ENCODE data around the gene CCDC13. TPM values are rescaled to one million over a fixed set of nuclear protein-coding genes. Genes with fewer than 3 reads are reported as not detected.

Gene CCDC13
- total and polyA plus RNA-seq, 10 of the 15 experiments (the other 5 are each of a cell fraction or from before 2014, with no cell fraction given), result 0.13 to 0.81 (median 0.30) TPM; not detected in 4

DNA sequence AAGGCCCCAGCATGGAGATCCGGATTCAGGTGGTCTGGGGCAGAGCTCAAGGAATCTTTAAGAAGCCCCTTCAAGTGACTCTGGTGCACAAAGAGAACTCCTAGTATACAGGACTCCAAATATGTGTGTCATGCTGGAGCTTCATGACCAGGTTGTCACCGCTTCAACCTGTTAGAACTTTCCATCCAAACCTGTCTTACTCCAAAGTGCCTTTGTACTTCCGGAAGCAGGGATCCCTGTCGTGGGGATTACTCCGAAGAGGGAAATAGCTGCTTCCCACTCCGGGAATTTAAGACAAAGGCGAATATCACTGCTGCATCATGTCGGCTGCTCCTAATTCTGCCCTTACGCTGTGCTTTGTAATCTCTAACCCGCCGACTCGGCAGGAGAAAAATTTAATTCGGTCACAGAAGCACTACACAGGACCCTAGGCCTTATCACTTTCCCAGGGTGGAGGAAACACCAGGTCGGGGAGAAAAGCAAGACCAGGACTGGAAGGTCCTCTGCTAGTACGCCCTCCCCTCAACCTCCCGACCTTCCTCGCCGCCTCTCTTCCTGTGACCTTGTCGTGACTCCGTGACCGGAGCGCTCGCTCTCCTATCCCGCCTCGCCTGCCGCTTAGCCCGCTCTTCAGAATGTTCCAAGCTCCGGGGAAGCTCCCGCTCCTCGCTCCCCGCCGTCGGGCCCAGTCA lies 30.5 kb upstream of the CCDC13 start:
- TSS peak; percentile 64 for BruUV-seq (replicated peaks)
- WGBS (ENCODE audit: insufficient coverage, insufficient replicate concordance, low lambda C conversion rate, missing lambda C conversion rate), result 1% methylated on average over 28 of the region's 33 CpGs
- FAIRE-seq (no peak), DNase-seq (ENCODE audit: low read depth, low spot score) (no peak), ATAC-seq (peak; percentile 40)
- Histone ChIP-seq H3K36me3 (ENCODE audit: control insufficient read depth in 2 of 2, insufficient read depth in 2 of 2, low read length in 1 of 2) (no peaks in the 10 kb centered on the region), H4K20me1 (ENCODE audit: control insufficient read depth, insufficient read depth) (no peaks in the 10 kb centered on the region), H3K27ac (ENCODE audit: control insufficient read depth, insufficient read depth) (peak overlapping the region; percentile 66), H3K27me3 (replicated peaks in 1 of 2; ENCODE audit: control insufficient read depth in 2 of 2, insufficient read depth in 2 of 2, low read length in 1 of 2) (no peaks in the 10 kb centered on the region), H3K9me3 (replicated peaks; ENCODE audit: control insufficient read depth, insufficient read depth, low read length) (no peaks in the 10 kb centered on the region), H3K4me3 (peak overlapping the region; percentile 87), H2AFZ (ENCODE audit: control insufficient read depth, low read depth, low read length) (peak overlapping the region; percentile 11), H3K4me2 (ENCODE audit: control insufficient read depth, insufficient read depth) (peak overlapping the region; percentile 84), H3K79me2 (ENCODE audit: control insufficient read depth, insufficient read depth, low read length) (peaks cover 39% of the 10 kb centered on the region), H3K4me1 (ENCODE audit: control insufficient read depth, insufficient read depth, low read length) (no peaks in the 10 kb centered on the region; the same call in 1 of the 2 replicates), H3K9ac (ENCODE audit: control insufficient read depth, insufficient read depth, low read length) (peak overlapping the region; percentile 74)
- intact Hi-C loops (cut with micrococcal nuclease; ENCODE audit: unreplicated experiment), result no loop called here
- ChIA-PET SMC1A (ENCODE audit: uncharacterized antibody, unreplicated experiment) (interaction anchor here (1.0 to 1.6 kb wide), 2 partner anchors 9 to 16 kb away, joined by 3 to 5 read pairs; no protein-coding TSS in a partner anchor), RAD21 (ENCODE audit: unreplicated experiment) (interaction anchor here (0.9 kb wide), 1 partner anchor 79 kb away, joined by 3 read pairs; no protein-coding TSS in a partner anchor), POLR2A (interaction anchor here (1.0 to 2.0 kb wide), 4 partner anchors 9 to 213 kb away, joined by 4 to 14 read pairs (median 6); partner anchors contain the start of gene SS18L2), CTCF (interaction anchor here (0.6 to 3.3 kb wide), 7 partner anchors 9 to 221 kb away, joined by 3 to 15 read pairs (median 5); partner anchors contain the start of gene SEC22C)
- in situ Hi-C loops (cut with MboI), result no loop called here
- TF ChIP-seq POLR2AphosphoS2 (IDR thresholded peaks at IDR 0.05; ENCODE audit: low read depth, low read length) (no peak), ETV6 (conservative IDR thresholded peaks at IDR 0.05 in 1 of 2, IDR thresholded peaks at IDR 0.05 in 1 of 2; ENCODE audit: borderline replicate concordance in 1 of 2, low read depth in 1 of 2) (no peak), MEF2B (IDR thresholded peaks at IDR 0.05; ENCODE audit: partially characterized antibody, poor library complexity, severe bottlenecking) (no peak), BMI1 (IDR thresholded peaks at IDR 0.05; ENCODE audit: borderline replicate concordance) (no peak), NR2F1 (conservative IDR thresholded peaks at IDR 0.05) (peak; percentile 55; the same call in 1 of the 2 replicates), CREM (IDR thresholded peaks at IDR 0.05; ENCODE audit: low read depth) (no peak), SPI1 (IDR thresholded peaks at IDR 0.05; ENCODE audit: borderline replicate concordance, insufficient read depth, low read depth, low read length) (no peak), IKZF2 (IDR thresholded peaks at IDR 0.05) (0 out of 4 replicates have a peak, but pooled peaks have one; percentile 7 to 15), MTA2 (IDR thresholded peaks at IDR 0.05; ENCODE audit: low read depth) (no peak), NBN (IDR thresholded peaks at IDR 0.05) (no peak), EED (IDR thresholded peaks at IDR 0.05; ENCODE audit: low read depth) (no peak), POU2F2 (IDR thresholded peaks at IDR 0.05; ENCODE audit: borderline replicate concordance, low read depth, low read length) (no peak), ASH2L (IDR thresholded peaks at IDR 0.05; ENCODE audit: borderline replicate concordance, low read depth) (no peak), TCF12 (IDR thresholded peaks at IDR 0.05; ENCODE audit: low read depth, low read length) (no peak), ZNF384 (IDR thresholded peaks at IDR 0.05; ENCODE audit: borderline replicate concordance, low read depth, low read length) (no peak)
- TF ChIP-seq, protein P1, sequence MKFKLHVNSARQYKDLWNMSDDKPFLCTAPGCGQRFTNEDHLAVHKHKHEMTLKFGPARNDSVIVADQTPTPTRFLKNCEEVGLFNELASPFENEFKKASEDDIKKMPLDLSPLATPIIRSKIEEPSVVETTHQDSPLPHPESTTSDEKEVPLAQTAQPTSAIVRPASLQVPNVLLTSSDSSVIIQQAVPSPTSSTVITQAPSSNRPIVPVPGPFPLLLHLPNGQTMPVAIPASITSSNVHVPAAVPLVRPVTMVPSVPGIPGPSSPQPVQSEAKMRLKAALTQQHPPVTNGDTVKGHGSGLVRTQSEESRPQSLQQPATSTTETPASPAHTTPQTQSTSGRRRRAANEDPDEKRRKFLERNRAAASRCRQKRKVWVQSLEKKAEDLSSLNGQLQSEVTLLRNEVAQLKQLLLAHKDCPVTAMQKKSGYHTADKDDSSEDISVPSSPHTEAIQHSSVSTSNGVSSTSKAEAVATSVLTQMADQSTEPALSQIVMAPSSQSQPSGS (IDR thresholded peaks at IDR 0.05; ENCODE audit: low read length), result no peak
- TF ChIP-seq, protein P2, sequence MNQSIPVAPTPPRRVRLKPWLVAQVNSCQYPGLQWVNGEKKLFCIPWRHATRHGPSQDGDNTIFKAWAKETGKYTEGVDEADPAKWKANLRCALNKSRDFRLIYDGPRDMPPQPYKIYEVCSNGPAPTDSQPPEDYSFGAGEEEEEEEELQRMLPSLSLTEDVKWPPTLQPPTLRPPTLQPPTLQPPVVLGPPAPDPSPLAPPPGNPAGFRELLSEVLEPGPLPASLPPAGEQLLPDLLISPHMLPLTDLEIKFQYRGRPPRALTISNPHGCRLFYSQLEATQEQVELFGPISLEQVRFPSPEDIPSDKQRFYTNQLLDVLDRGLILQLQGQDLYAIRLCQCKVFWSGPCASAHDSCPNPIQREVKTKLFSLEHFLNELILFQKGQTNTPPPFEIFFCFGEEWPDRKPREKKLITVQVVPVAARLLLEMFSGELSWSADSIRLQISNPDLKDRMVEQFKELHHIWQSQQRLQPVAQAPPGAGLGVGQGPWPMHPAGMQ (IDR thresholded peaks at IDR 0.05; ENCODE audit: borderline replicate concordance), result no peak
- TF ChIP-seq, protein P3, sequence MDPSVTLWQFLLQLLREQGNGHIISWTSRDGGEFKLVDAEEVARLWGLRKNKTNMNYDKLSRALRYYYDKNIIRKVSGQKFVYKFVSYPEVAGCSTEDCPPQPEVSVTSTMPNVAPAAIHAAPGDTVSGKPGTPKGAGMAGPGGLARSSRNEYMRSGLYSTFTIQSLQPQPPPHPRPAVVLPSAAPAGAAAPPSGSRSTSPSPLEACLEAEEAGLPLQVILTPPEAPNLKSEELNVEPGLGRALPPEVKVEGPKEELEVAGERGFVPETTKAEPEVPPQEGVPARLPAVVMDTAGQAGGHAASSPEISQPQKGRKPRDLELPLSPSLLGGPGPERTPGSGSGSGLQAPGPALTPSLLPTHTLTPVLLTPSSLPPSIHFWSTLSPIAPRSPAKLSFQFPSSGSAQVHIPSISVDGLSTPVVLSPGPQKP (IDR thresholded peaks at IDR 0.05; ENCODE audit: low read depth, low read length), result no peak
- TF ChIP-seq, protein P4, sequence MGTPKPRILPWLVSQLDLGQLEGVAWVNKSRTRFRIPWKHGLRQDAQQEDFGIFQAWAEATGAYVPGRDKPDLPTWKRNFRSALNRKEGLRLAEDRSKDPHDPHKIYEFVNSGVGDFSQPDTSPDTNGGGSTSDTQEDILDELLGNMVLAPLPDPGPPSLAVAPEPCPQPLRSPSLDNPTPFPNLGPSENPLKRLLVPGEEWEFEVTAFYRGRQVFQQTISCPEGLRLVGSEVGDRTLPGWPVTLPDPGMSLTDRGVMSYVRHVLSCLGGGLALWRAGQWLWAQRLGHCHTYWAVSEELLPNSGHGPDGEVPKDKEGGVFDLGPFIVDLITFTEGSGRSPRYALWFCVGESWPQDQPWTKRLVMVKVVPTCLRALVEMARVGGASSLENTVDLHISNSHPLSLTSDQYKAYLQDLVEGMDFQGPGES (IDR thresholded peaks at IDR 0.05), result no peak

Measured in GM12878 (cell line).